NOMO-1 treated with DMSO at 0.1 percent for 48 hours (cell line): ENCODE results near the gene DAB1.

Experiments used
- DNase-seq: peaks from one replicate; lab custom pipeline; 2025; ENCODE audit not compliant: unreplicated experiment; lab: John Stamatoyannopoulos, UW

DAB1 gene

DNA sequence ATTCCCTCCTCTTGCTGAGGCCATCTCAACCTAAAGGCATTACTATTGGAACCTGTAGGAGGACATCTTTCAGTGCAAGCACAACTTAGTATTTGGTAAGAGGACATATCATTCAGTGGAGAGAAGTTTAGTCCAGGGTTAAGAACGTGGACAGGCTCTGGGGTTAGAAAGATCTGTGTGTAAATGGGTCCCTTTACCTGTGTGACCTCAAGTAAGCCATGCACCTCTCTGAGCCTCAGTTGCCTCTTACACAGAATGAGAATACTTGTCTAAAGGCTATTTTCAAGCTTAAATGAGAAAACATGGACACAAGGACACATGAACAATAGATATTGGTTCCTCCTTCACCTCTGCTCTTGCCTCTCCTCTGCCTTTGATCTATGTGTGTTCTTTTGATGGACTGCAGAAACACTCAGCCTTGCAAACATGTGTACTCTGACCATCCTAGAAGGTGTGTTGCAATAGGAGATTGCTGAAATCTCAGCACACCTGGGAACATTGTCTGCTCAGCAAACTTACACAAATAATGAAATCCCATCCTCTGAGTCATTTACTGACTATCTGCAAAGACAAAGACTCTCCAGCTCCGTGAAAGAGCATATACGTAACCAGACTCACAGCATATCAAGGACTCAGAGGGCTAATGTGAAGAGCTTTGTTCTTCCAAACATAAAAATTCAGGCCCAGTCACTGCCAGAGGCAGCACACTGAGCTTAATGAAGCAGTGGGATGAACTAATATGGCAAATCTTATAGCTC lies 143.8 kb downstream of the DAB1 start:
- DNase-seq: no peak

DNA sequence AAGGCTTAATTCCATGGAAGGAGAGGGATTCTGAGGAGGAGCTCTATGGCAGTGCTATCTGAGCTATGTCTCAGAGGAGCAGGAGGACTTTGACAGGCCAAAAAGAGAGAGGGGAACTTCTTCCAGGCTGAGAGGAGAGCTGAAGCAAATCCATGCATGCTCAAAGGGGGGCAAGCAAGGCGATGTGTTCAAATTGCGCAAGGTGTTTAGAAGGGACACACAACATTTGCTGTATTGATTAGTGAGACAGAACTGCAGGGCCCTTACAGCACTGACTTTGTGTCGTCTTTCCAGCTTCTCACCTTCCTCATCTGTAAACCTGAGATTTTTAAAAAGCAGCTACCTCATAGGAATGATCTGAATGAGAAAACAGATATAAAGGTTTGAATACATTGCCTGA lies 145.3 kb downstream of the DAB1 start:
- no peak for DNase-seq

- DNase-seq: no peak
Observed at GRCh38 chr1:57277681-57278080, 146.2 kb downstream of the DAB1 start.

- no peak for DNase-seq
Observed at GRCh38 chr1:57276918-57277317, 146.9 kb downstream of the DAB1 start.

GRCh38 chr1:57272601-57273000 lies 151.3 kb downstream of the DAB1 start:
- no peak for DNase-seq

DNA sequence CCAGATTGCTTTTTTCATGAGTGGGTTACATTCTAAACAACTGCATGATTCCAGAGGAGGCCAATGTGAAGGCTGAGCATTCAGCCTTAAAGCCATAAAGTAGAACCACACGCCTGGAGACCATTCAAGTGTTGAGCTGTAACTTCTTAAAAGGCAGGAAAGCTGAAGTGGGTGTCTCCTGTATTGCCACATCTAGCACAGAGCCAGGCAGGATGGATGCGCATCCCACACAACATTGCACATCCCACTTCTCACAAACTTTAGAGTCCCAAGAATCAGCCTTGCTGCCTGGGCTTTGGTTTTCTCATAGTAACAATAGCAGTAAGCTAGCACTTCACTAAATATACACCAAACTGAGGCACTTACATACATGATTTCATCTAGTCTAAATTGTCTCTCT lies 151.7 kb downstream of the DAB1 start:
- DNase-seq: no peak

GRCh38 chr1:57270927-57271698 lies 152.7 kb downstream of the DAB1 start:
- DNase-seq: no peak

GRCh38 chr1:57269630-57270225 lies 154.1 kb downstream of the DAB1 start:
- no peak for DNase-seq

GRCh38 chr1:57265104-57265503 lies 158.8 kb downstream of the DAB1 start:
- no peak for DNase-seq

- no peak for DNase-seq
Observed at GRCh38 chr1:57262472-57262871, 161.4 kb downstream of the DAB1 start.

- DNase-seq: no peak
Observed at GRCh38 chr1:57258557-57259325, 165.1 kb downstream of the DAB1 start.

DNA sequence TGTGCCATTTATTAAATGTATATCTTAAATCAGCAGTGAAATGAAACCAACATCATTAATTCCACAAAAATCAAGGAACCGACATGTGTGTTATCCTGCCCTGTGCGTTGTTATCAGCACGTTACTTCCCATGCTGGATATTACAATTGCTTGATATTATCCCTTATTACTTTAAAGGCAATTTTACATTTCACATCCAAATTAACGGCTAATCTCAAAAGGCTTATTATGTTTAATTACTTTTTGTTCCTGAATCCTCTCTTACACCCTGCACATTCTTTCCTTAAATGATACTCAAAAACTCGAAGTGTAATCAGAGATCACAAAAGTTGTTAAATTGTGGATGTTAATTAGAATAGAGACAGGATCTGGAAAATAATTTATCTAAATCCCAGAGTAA lies 167.9 kb downstream of the DAB1 start:
- no peak for DNase-seq

DNA sequence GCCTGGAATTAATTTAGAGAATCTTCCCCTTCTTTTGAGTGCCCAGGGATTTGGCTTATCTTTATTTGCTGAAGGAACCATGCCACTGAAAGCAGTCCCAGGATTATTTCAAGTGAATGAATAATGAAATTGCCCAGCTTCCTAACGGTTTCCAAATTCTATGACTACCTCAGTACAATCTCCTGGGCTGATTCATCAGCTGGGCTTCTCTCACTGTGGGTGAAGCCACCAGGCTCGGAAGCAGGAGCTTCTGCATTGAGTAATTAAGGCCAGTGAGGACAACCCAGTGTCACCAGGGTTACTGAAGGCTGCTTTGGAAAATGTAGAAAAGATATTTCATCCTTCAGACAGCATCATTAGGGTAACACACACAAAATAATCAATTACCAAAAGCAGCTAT lies 169.8 kb downstream of the DAB1 start:
- DNase-seq: no peak

DNA sequence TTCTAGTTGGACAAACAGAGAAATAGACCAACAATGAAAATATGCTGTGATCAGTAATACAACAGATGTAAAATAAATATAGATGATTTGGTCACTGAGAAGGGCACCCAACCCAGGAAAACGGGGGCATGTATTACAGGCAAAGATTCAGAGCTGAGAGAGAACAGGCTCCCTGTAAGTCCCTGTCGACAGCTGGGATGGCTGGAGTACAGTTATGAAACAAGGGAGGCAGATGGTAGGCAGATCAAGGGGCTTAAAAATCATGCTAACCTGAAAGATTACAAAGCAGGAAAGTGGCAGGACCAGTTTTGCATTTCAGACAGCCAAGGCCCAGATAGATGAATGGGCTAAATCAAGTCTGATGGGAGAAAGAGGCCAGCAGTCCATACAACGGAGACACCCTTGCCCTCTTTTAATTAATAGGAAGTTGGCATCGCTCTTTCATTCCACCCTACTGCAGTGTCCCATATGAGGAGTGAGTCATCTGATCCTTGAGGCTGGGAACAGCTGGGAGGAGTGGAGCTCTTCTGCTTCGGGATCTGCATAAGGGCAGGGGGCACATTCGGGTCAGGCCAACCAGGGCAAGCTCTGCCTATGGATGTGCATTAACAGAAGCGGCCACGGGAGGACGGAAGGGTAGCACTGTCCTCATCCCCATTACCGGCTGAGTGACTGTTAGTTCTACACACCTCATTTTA lies 171.1 kb downstream of the DAB1 start:
- no peak for DNase-seq

DNA sequence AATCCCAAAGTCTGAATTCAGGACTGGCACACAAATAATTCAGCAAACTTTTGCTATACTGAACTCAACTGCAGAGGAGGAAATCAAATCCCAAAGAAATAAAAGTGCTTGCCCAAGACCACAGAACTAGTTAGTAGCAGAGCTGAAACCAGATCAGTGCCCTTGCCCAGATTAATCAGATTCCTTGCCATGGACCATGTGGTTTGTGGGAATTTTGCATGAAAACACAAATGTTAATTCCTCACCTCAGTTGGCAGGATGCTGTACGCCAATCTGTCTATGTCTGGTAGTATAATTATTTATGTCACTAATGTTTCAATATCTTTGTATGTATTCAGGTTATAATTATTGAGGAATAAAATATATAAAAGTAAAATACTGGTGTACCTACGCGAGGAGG lies 173.8 kb downstream of the DAB1 start:
- no peak for DNase-seq

DNA sequence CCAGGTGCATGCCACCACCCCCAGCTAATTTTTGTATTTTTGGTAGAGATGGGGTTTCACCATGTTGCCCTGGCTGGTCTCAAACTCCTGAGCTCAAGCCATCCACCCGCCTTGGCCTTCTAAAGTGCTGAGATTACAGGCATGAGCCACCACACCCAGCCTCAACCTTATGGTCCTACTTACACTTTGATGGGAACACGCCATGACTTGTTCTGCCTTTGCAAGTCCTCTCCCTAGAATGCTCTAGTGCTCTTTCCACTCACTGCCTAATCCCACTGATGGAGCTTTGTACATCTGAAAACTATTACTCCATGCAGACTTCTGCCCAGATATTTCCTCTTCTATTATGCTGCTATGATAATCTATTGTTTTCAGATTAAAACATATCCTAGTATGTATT lies 174.3 kb downstream of the DAB1 start:
- DNase-seq: no peak

- no peak for DNase-seq
Observed at GRCh38 chr1:57248830-57249229, 175.0 kb downstream of the DAB1 start.

DNA sequence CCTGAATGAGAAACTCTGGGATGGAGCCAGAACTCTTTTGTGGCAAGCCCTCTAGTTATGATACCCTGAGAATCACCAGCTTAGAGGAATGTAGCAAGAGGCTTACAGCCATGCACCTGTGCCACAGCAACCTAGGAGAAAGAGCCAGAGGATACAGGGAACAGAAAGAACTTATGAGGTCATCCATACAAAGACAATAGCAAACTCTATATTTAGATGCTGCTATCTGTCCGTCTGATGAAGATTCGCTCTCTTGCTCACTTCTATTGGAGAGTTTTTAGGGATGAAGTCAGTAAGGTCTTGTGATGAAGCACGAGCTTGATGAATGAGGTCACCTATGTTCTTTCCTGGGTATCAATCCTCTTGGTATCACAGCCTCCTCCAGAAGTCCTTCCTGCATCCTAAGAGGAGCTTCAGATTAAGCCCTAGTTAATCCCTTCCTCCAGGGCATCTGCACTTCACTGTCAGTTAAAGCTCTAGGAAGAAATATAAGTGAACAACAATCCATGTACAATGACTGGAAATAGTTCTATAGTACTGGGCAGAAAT lies 185.6 kb downstream of the DAB1 start:
- DNase-seq: no peak

DNA sequence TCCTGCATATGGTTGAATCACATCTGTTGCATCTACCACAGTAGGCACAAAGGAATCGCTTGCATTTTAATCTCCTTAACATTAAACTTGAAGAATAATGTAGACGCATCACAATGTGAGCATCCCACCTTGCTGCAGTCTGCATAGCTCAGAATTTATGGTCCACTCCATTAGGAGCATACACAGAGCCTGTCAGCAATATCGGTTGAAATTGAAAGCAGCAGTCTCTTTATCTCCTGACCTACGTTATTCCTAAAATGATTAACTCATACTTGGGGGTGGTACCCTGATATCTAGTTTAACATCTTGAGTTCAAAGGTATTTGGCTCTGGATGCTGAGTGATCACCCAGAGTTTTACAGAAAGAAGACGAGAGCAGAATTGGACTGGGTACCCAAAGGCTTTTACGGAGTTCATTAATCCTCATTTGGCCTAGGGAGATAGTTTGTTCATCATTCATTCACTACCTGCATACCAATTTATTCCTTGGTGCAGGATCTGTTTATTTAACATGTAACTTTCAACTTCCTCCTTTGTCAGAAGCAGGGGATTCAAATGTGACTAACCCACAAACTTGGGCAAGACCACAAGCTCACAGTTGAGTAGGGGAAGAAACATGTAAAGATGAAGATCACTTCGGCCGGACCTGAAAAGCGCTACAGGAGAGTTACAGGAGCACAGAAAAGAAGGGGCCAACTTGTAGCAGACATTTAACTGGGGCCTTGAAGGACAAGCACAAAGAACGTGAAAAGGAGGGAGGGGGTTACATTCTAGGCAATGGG lies 187.9 kb downstream of the DAB1 start:
- peak; percentile 27 for DNase-seq

DNA sequence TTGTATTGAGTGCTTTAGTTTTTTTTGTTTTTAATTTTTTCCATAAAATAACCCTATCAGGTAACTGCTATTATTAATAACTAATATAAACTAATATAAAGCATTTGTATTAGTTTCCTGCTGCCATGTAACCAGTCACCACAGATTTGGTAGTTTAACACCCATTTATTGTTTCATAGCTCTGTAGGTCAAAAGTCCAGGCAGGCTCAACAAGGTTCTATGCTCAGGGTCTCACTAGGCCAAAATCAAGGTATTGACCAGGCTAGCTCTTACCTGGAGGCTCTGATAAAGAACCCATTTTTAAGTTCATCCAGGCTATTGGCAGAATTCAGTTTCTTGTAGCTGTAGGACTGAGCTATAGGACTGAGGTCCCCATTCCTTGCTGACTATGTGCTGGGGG lies 189.4 kb downstream of the DAB1 start:
- no peak for DNase-seq
